CD14-positive monocyte (primary cell): ENCODE measurements around the gene CPNE9. TPM values are rescaled to one million over a fixed set of nuclear protein-coding genes. Genes with fewer than 3 reads are reported as not detected.

Source experiments
- DNase-seq, 3 donors: peaks; one replicate each; pipeline ENCODE4 v3.0.0-alpha.2; 2011 to 2022
- H2AFZ ChIP-seq: 2 replicates; pipeline ENCODE4 v1.6.0; 2012; ENCODE audit warnings: mild to moderate bottlenecking, low read depth, low read length, inconsistent platforms; ENCODE audit not compliant: insufficient read depth, poor library complexity, severe bottlenecking
- H3K27ac ChIP-seq, 2 donors: 1 replicate in 1 of 2; 2 replicates in 1 of 2; pipeline ENCODE4 v1.5.1; 2012 to 2013; ENCODE audit warnings: low read length in 2 of 2, control low read depth in 1 of 2, inconsistent platforms in 1 of 2, low read depth in 1 of 2, mild to moderate bottlenecking in 1 of 2
- H3K27me3 ChIP-seq, 2 donors: one replicate each; pipeline versions ENCODE4 v1.6.0 to v1.6.1; 2011 to 2013; ENCODE audit warnings: low read length in 2 of 2; ENCODE audit not compliant: control insufficient read depth in 2 of 2, insufficient read depth in 2 of 2
- H3K36me3 ChIP-seq, 2 donors: replicated peaks in 1 of 2; 1 replicate in 1 of 2; 2 replicates in 1 of 2; pipeline versions ENCODE4 v1.5.1 to v1.6.1; 2012 to 2013; ENCODE audit warnings: low read length in 2 of 2, control low read depth in 1 of 2, inconsistent platforms in 1 of 2, mild to moderate bottlenecking in 1 of 2; ENCODE audit not compliant: insufficient read depth in 2 of 2, control insufficient read depth in 1 of 2
- H3K4me1 ChIP-seq, 2 donors: 1 replicate in 1 of 2; 2 replicates in 1 of 2; pipeline versions ENCODE4 v1.5.1 to v1.6.1; 2012 to 2013; ENCODE audit warnings: low read length in 2 of 2, control low read depth in 1 of 2, inconsistent platforms in 1 of 2, mild to moderate bottlenecking in 1 of 2, moderate library complexity in 1 of 2; ENCODE audit not compliant: insufficient read depth in 2 of 2, control insufficient read depth in 1 of 2
- H3K4me2 ChIP-seq: replicated peaks from 2 replicates; pipeline ENCODE3; 2012; ENCODE audit warnings: low read length, moderate library complexity, mild to moderate bottlenecking; ENCODE audit not compliant: poor library complexity, severe bottlenecking; ENCODE audit errors: extremely low read depth
- H3K4me3 ChIP-seq, 3 experiments: fragments of 200-600 bp in 1 of 3; sonication (generic) in 1 of 3; replicated peaks in 1 of 3; 1 replicate in 2 of 3; 2 replicates in 1 of 3; pipeline ENCODE4 v1.5.1; 2011 to 2013; ENCODE audit warnings: low read length in 3 of 3, mild to moderate bottlenecking in 3 of 3, control low read depth in 2 of 3, low read depth in 2 of 3, inconsistent platforms in 1 of 3, moderate library complexity in 1 of 3
- H3K79me2 ChIP-seq: 2 replicates; pipeline ENCODE4 v1.6.0; 2012; ENCODE audit warnings: mild to moderate bottlenecking, control low read depth, inconsistent platforms, low read length, moderate library complexity; ENCODE audit not compliant: insufficient read depth
- H3K9ac ChIP-seq: 2 replicates; pipeline ENCODE4 v1.6.0; 2017; ENCODE audit warnings: low read length, mild to moderate bottlenecking; ENCODE audit not compliant: insufficient read depth, poor library complexity, severe bottlenecking
- H3K9me3 ChIP-seq, 2 donors: replicated peaks in 1 of 2; 1 replicate in 1 of 2; 2 replicates in 1 of 2; pipeline versions ENCODE4 v1.5.1 to v1.6.1; 2012 to 2013; ENCODE audit warnings: low read length in 2 of 2, control low read depth in 1 of 2; ENCODE audit not compliant: control insufficient read depth in 1 of 2, insufficient read depth in 1 of 2
- H4K20me1 ChIP-seq: 2 replicates; pipeline ENCODE4 v1.6.0; 2012; ENCODE audit warnings: mild to moderate bottlenecking, low read length, control low read depth, moderate library complexity; ENCODE audit not compliant: insufficient read depth
- H3K27ac Mint-ChIP-seq, 7 donors: one replicate each; pipeline ENCODE4 v1.8.0; 2020; ENCODE audit warnings: mild to moderate bottlenecking in 7 of 7, mixed read lengths in 7 of 7, moderate library complexity in 6 of 7, inconsistent platforms in 2 of 7
- H3K27me3 Mint-ChIP-seq, 3 donors: one replicate each; pipeline ENCODE4 v1.8.0; 2021 to 2022; ENCODE audit warnings: low read depth in 3 of 3, mild to moderate bottlenecking in 3 of 3, mixed read lengths in 3 of 3, moderate library complexity in 3 of 3, inconsistent platforms in 1 of 3
- H3K36me3 Mint-ChIP-seq, 2 donors: one replicate each; pipeline ENCODE4 v1.8.0; 2020; ENCODE audit warnings: mixed read lengths in 2 of 2, inconsistent platforms in 1 of 2, mild to moderate bottlenecking in 1 of 2
- H3K4me1 Mint-ChIP-seq: one replicate; pipeline ENCODE4 v1.8.0; 2020; ENCODE audit warnings: mild to moderate bottlenecking, mixed read lengths
- H3K4me3 Mint-ChIP-seq, 2 donors: one replicate each; pipeline ENCODE4 v1.8.0; 2020; ENCODE audit warnings: mild to moderate bottlenecking in 2 of 2, mixed read lengths in 2 of 2, moderate library complexity in 1 of 2
- H3K9me3 Mint-ChIP-seq, 7 donors: one replicate each; pipeline ENCODE4 v1.8.0; 2020 to 2022; ENCODE audit warnings: mixed read lengths in 7 of 7, mild to moderate bottlenecking in 6 of 7, moderate library complexity in 6 of 7, inconsistent platforms in 2 of 7
- WGBS: methylation state at CpG from one replicate; pipeline ENCODE4 v1.1.5; 2013; ENCODE audit warnings: missing lambda C conversion rate; ENCODE audit not compliant: insufficient coverage; 5-methylcytosine and 5-hydroxymethylcytosine counted together
- intact Hi-C, 2 donors: fragments of 100-400 bp; cut with micrococcal nuclease; formaldehyde crosslinking; loops; one replicate each; pipeline versions ENCODE4 v1.15.0 to v1.15.1; 2023
- polyA plus RNA-seq, 3 donors: library from polyadenylated mRNA; depleted of rRNA in 1 of 3; unstranded in 2 of 3; stranded (reverse) in 1 of 3; fragments of 300-500 nt in 2 of 3; fragments of >200 nt in 1 of 3; fragmentation: Illumina TruSeq in 2 of 3; gene quantifications; 1 replicate in 2 of 3; 2 replicates in 1 of 3; pipeline ENCODE4 v1.2.3, GENCODE V29; 2012 to 2021
- TF ChIP-seq, protein P1 (sequence below): fragments of 200-600 bp; IDR thresholded peaks from one replicate; pipeline ENCODE4 v1.8.0; 2022; ENCODE audit warnings: antibody characterized with exemption, mild to moderate bottlenecking

CPNE9 gene
- polyA plus RNA-seq, 3 donors, result 0.51 to 0.55 TPM; not detected in 1

DNA sequence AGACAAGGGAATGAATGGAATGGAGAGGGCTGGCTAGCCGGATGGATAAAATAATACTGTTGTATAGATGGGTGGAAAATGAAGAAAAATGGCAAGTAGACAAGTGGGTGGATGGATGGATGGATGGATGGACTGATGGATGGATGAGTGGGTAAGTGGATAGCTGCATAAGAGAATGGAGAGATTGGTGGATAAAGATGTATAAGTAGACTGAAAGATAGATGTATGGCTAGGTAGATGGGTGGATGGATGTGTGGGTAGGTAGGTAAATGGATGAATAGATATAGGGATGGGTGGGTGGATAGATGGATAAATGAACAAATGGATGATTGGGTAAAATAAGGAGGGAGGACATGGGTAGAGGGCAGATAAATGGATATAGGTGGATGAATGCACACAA, 13.9 kb downstream of the CPNE9 start:
- Mint-ChIP-seq H3K9me3 (no peaks in the 10 kb centered on the region), H3K36me3 (no peaks in the 10 kb centered on the region), H3K27ac (no peak overlapping the region), H3K27me3 (no peaks in the 10 kb centered on the region), H3K4me3 (no peak overlapping the region), H3K4me1 (peaks cover 47% of the 10 kb centered on the region)
- 100% methylated on average over 1 of the region's 1 CpG for WGBS
- no peaks in the 10 kb centered on the region for H3K79me2 ChIP-seq
- no peak overlapping the region for H2AFZ ChIP-seq
- TF ChIP-seq, protein P1, sequence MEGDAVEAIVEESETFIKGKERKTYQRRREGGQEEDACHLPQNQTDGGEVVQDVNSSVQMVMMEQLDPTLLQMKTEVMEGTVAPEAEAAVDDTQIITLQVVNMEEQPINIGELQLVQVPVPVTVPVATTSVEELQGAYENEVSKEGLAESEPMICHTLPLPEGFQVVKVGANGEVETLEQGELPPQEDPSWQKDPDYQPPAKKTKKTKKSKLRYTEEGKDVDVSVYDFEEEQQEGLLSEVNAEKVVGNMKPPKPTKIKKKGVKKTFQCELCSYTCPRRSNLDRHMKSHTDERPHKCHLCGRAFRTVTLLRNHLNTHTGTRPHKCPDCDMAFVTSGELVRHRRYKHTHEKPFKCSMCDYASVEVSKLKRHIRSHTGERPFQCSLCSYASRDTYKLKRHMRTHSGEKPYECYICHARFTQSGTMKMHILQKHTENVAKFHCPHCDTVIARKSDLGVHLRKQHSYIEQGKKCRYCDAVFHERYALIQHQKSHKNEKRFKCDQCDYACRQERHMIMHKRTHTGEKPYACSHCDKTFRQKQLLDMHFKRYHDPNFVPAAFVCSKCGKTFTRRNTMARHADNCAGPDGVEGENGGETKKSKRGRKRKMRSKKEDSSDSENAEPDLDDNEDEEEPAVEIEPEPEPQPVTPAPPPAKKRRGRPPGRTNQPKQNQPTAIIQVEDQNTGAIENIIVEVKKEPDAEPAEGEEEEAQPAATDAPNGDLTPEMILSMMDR, result no peak
- H3K4me2 ChIP-seq, result no peak overlapping the region
- H3K36me3 ChIP-seq, result no peaks in the 10 kb centered on the region
- peaks cover 34 to 47% of the 10 kb centered on the region in 2 donors for H3K4me1 ChIP-seq
- intact Hi-C loops, result loop anchor here in 1 of 2 donors (2.0 kb wide), 1 partner anchor 13 kb away; the partner anchor contains the start of gene BRPF1
- no peaks in the 10 kb centered on the region for H3K27me3 ChIP-seq
- no peak overlapping the region for H3K27ac ChIP-seq
- H4K20me1 ChIP-seq, result no peaks in the 10 kb centered on the region
- H3K4me3 ChIP-seq, result no peak overlapping the region
- H3K9ac ChIP-seq, result no peak overlapping the region
- H3K9me3 ChIP-seq, result no peaks in the 10 kb centered on the region
- no peak for DNase-seq

DNA sequence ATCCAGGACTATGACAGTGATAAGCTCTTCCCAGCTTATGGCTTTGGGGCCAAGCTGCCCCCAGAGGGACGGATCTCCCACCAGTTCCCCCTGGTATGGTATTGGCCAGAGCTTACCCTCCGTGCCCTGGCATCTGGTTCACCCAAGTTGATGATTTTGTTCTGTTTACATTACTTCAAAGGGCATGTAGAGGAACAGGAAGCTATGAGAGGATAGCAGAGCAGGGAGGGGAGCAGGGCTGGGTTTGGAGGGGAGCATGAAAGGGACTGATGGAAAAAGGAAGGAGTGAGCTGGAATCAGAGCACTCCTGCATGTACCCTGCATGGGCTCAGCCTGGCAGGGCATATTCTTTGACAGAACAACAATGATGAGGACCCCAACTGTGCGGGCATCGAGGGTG, 14.5 kb downstream of the CPNE9 start:
- no peaks in the 10 kb centered on the region for H3K36me3 Mint-ChIP-seq
- Histone ChIP-seq H3K9ac (no peak overlapping the region), H3K9me3 (no peaks in the 10 kb centered on the region), H3K79me2 (no peaks in the 10 kb centered on the region), H3K36me3 (no peaks in the 10 kb centered on the region), H3K4me1 (peaks cover 34 to 47% of the 10 kb centered on the region in 2 donors), H4K20me1 (no peaks in the 10 kb centered on the region), H3K27me3 (no peaks in the 10 kb centered on the region), H3K4me2 (no peak overlapping the region), H3K27ac (no peak overlapping the region), H2AFZ (no peak overlapping the region), H3K4me3 (no peak overlapping the region)
- peaks cover 47% of the 10 kb centered on the region for H3K4me1 Mint-ChIP-seq
- no peaks in the 10 kb centered on the region for H3K9me3 Mint-ChIP-seq
- TF ChIP-seq, protein P1, result no peak
- H3K4me3 Mint-ChIP-seq, result no peak overlapping the region
- H3K27me3 Mint-ChIP-seq, result no peaks in the 10 kb centered on the region
- no peak for DNase-seq
- WGBS, result 83% methylated on average over 3 of the region's 4 CpGs
- no peak overlapping the region for H3K27ac Mint-ChIP-seq
- intact Hi-C loops, result loop anchor here in 1 of 2 donors (1.0 kb wide), 1 partner anchor 8 kb away; no protein-coding TSS in a partner anchor
